HG02678 (cell line): ENCODE data around the gene SYF2.

Source experiments
- ATAC-seq: cut with Tn5 transposase; IDR thresholded peaks from one replicate; pipeline ENCODE4 v1.9.1; 2021; ENCODE audit warnings: mild to moderate bottlenecking, moderate library complexity; ENCODE audit not compliant: unreplicated experiment

SYF2 gene

DNA sequence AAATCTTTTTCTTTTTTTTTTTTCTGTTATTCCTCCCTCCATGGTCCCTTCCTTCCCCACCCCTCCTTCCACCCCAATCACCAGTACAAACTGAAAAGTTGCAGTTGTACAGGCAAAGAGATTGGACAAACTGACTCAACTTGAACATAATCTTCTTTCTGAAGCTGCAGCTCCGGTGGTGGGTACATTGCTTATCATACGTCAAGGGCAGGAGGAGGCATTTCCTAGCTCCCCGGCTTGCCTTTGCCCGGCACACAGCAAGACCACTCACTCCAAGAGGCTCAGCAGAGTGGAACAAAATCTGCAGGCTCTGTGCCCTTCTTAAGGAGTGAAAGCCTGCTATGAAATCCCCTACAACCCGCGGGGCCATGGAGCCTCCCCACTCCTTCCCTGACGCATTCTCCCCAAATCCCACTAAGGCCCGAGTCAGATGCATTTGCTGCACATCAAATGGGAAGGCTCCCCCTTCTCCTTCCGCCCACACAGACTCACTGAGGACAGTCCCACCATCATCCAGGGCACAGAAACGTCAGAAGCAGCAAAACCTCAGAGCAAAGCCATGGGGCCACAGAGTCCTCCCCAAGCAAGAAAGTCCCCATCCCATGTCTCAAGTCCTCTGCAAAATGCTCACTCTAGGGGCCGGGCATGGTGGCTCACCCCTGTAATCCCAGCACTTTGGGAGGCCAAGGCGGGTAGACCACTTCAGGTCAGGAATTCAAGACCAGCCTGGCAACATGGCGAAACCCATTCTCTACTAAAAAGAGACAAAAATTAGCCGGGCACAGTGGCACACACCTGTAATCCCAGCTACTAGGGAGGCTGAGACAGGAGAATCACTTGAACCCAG lies 45.9 kb downstream of the SYF2 start:
- no peak for ATAC-seq

GRCh38 chr1:25185409-25186160 lies 46.7 kb downstream of the SYF2 start:
- ATAC-seq, result no peak

DNA sequence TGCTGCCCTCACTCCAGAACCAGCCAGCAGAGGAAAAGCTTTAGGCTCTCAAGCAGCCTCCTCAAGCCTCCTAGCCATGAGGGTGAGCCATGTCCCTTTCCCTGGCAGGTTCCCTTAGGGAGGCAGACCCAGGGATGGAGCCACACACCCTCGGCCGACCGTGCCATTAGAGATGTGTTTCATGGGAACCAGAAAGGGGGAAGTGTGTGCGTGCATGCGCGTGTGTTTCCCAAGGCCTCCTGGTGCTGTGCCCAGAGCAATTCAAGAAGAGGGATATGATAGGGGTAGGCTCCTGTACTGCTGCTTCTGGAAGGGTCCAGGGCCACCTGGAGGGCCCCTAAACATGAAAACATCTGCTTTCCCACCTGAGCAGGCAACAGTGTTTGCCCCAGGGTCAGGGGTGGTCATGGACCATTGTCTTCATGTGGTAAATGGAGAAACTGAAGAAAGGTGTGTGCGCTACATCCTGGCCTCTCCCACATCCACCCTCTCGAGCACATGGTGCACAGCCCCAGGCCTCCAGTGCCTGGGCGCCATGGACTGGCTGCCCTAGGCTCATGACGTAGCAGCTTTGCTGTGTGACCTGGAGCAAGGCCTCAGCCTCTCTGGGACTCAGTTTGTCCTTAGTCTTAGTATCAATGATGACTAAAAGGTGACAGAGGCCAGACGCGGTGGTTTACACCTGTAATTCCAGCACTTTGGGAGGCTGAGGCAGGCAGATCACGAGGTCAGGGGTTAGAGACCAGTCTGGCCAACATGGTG lies 48.1 kb downstream of the SYF2 start:
- no peak for ATAC-seq

GRCh38 chr1:25183126-25183980 lies 48.9 kb downstream of the SYF2 start:
- no peak for ATAC-seq

GRCh38 chr1:25182629-25183028 lies 49.7 kb downstream of the SYF2 start:
- no peak for ATAC-seq

- ATAC-seq, result no peak
Observed at GRCh38 chr1:25180996-25181395, 51.3 kb downstream of the SYF2 start.

GRCh38 chr1:25178917-25179561 lies 53.3 kb downstream of the SYF2 start:
- no peak for ATAC-seq

- no peak for ATAC-seq
Observed at GRCh38 chr1:25174730-25175612, 57.3 kb downstream of the SYF2 start.

GRCh38 chr1:25174363-25174729 lies 58.0 kb downstream of the SYF2 start:
- no peak for ATAC-seq

DNA sequence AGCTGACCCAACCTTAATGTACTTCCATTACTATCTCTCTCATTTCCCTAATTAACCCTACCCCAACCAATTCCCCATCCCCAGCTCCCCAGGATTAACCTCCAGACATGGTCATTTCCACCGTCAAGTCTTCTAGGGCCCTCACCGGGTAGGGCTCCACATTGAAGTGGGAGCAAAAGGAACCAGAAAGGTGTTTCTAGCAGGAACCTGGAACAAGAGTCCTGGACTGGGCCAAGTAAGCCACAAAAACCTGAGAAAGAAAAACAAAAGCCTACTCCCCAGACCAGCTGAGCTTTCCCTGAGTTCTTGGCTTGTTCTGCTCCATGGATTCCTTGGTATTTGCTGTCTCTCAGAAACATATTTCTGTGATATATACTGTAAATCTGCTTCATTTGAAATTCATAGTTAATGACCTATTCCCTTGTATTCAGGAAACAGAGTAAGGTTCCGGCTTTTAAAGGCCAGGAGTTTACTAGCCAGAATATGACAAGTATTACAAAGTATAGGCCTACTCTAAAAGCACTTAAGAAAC lies 58.4 kb downstream of the SYF2 start:
- no peak for ATAC-seq
